Activated CD8-positive, alpha-beta memory T cell treated with anti-CD3 and anti-CD28 coated beads, Interleukin-2, amount 50 U/mL, for 24 hours (primary cell): ENCODE results near the gene ABCA4.

Experiments
- DNase-seq: peaks from one replicate; pipeline ENCODE4 v3.0.0-alpha.2; 2020; ENCODE audit errors: extremely low read depth

The ABCA4 gene

GRCh38 chr1:94122201-94122970 lies 1.4 kb upstream of the ABCA4 start:
- DNase-seq, result no peak

DNA sequence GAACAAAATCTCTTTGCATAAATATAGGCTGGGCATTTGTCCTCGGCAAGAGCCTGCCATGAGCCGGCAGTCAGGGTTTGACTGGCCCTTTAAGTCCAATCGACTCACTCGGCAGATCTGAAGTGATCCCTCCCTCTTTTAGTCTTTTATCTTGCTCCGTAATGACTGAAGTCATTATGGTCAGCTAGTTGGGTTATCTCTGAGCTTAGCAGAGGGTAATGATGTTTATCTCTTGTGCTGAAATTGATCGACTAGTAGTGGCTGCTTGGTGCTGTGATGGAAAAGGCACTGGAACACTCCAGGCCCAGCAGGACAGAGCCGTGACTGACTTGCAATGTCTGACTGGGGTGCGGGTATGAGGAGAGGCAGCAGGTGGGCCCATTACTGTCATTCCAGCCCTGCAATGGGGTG lies 468 bp upstream of the ABCA4 start:
- DNase-seq, result no peak

- DNase-seq, result no peak
Observed at GRCh38 chr1:94120570-94120901, 412 bp downstream of the ABCA4 start.

DNA sequence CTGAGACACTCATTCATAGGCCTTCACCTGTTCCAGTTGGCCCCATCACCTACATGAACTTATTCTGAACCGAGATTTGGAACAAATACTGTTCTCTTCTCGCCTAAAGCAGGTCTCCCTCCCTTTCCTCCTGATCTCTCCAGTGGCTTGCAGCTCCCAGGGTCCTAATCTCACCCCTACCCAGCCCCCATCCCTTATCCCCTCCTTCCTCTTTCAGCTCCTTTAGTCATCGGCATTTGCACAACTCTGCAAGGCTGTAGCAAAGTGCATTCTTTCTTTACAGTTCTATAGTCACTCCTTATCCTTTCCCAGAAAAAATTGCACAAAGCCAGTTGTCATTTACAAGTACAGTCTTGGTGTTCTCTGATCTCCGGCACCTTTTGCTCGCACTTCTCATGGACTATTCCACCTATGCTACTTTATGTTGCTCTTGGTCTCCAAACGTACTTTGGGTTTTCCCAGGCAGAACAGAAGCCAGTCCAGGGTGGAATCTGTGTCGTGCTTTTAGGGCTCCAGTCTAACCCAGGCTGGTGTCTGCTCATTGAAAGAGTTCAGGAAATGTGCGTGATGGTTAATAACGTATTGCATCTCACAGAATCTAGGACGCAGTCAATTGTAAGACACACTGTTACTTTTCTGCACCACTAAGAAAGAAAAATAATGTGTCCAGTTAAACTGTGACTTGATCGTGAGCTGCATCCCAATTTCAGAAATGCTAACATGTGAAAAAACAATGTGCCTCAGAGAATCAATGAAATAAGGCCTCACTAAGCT lies 965 bp downstream of the ABCA4 start:
- no peak for DNase-seq

GRCh38 chr1:94119306-94119705 lies 1.6 kb downstream of the ABCA4 start:
- no peak for DNase-seq

- DNase-seq, result no peak
Observed at GRCh38 chr1:94118471-94118870, 2.5 kb downstream of the ABCA4 start.

GRCh38 chr1:94118013-94118412 lies 2.9 kb downstream of the ABCA4 start:
- no peak for DNase-seq

DNA sequence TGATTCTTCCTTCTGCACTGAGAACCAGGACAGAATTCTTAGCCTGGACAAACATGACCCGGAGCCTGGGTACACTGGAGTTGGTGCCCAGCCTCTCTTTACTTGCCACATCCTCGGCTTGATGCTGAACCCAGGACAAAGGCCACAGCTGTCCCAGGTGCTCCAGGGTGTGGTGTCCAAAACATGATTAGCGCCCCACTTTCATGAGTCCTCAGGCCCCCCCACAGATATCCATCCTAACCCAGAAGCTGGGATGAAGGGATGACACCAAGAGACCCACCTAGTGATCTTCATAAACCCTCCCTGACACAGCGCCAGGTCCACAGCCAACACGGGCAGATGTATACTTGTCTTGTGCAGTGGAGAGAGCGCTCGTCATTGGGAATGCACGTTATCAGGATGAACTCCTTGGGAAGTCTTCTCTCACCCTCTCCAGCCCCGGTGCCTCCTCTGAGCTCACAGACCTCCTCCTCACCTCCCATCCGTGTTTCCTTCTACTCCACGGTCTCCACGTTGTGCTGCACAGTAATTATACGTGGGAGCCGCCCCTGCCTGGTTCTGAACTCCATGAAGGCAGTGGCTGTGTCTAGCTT lies 3.6 kb downstream of the ABCA4 start:
- DNase-seq, result no peak

- no peak for DNase-seq
Observed at GRCh38 chr1:94115900-94116436, 5.0 kb downstream of the ABCA4 start.

GRCh38 chr1:94115254-94115899 lies 5.6 kb downstream of the ABCA4 start:
- no peak for DNase-seq

GRCh38 chr1:94113589-94114226 lies 7.2 kb downstream of the ABCA4 start:
- no peak for DNase-seq

GRCh38 chr1:94111879-94112278 lies 9.1 kb downstream of the ABCA4 start:
- no peak for DNase-seq

DNA sequence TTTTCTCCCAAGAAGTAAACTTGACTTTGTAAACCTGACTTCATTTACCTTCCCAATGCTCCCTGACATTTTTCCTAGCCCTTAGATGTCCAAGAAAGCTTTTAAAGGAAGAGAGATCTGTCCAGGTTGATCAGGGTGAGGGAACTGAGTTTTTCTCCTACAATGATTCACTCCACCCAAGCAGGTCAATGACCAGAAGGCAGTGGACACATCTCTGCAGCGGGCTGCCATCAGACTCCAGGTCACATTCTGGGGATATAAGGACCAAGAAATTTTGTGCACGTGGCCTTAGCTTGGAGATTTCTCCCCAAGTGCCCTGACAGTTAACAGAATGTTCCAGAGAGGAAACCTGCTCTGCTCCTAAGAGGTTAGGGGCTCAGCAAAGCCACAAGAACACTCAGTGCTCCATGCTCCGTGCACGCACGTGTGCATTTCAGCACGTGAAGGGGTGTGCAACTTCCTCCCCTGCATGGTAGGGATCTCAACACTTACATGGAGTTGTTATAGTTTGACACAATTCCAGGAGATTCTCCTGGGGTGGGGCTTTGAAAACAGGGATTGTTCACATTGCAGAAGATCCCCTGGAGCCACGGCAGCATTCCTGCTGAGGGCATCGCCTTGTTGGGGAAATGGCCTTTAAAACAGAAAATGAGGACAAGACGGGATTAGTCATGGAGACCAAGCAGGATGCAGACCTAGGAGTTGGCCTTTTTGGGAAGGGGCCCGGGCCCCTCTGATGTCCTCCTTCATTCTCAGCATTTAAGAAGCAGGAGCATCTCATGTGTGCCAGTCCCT lies 9.8 kb downstream of the ABCA4 start:
- DNase-seq, result no peak

DNA sequence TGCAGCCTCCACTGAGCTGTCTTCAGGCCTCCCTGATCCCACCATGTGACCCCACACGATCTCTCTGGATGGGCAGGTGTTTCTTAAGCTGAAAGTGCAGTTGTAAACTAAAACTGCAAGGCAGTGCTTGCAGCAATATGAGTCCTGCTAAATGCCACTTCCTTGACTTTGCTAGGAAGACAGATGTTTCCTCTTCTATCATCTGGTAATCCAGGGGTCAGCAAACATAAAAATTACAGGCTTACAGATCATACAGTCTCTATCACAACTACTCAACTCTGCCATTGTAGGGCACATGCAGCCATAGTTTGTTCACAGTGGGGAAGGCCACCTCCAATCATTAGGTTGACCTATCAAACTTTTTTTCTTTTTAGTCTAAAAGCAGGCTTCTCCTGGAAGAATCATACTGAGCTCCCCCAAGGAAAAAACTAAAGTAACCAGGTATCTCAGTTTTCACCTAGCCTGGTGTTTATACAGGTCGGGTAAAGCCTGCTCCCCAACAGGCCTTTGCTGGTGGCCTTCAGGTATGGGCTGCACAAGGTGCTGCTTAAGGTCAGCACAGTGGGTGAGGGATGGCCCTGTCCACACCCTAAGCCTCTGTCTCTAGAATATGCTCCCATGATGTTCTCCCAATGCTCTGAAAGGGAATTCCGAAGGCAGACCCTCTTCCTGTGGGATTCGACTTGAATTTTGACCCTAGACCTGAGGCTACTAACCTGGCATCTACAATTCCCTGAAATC lies 10.8 kb downstream of the ABCA4 start:
- DNase-seq, result no peak

DNA sequence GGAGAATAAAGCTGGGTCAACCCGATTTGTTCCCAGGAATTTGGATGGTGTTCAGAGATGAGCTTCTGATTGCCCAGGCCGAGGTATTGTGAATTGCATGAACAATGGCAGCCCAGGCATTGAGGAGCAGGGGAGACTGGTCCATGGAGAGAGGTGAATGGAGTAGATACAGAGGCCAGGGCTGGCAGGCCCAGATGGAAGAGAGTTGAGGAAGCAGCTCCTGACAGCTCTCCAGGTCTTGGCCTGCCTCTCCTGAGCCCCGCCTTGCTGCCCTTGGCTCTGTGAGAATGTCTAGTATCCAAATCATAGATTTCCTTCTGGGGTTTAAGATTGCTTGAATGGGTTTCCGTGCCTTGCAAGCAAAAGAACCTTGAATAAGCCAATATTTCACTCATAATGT lies 11.5 kb downstream of the ABCA4 start:
- DNase-seq, result no peak

GRCh38 chr1:94107141-94107540 lies 13.8 kb downstream of the ABCA4 start:
- DNase-seq, result no peak

DNA sequence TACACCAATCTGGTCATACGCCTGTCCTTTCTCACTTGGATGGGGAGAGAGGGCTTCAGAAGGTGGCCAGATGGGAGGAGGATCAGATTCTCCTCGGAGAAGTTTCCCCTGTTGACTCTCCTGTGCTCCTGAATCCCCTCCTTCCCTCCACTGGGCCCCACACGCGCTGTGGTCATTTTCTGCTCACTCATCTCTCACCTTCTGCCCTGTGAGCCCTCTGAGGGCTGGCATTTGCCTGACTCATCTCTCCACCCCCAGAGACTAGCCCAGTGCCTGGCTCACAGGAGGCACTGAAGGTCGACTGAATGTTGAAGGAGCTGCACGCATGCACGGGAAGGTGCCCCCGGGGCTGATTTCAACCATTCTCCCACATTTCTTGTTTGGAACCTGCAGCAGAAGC lies 14.2 kb downstream of the ABCA4 start:
- DNase-seq, result no peak

GRCh38 chr1:94105957-94106529 lies 14.9 kb downstream of the ABCA4 start:
- DNase-seq, result no peak

DNA sequence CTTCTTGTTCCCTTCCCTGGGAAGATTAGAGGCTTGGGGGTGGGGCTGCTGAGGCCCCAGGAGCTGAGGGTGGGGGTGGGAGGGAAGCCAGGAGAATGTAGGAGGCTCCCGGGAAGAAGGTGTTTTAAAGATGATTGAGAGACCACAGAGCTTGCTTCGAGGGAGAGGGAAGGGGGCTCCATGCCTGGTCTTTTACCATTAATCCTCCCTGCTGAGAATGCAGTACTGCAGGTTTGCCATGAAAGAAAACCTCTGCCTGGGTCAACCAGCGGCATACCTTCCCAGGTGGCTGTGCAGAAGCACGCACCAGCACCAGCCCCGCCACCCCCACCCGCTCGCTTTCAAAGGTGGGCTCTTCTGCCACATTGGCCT lies 15.4 kb downstream of the ABCA4 start:
- no peak for DNase-seq
